H1 (cell line): ENCODE data around the gene GRM8. TPM values are rescaled to one million over a fixed set of nuclear protein-coding genes. Genes with fewer than 3 reads are reported as not detected.

Source experiments
- CTCF ChIA-PET: fragments of 300-600 bp; sonication (Branson Sonifier 250); formaldehyde crosslinking; loops from one replicate; lab custom pipeline; 2021; ENCODE audit not compliant: partially characterized antibody; lab: Charles Lee
- POLR2A ChIA-PET: fragments of 300-600 bp; sonication (Branson Sonifier 250); formaldehyde crosslinking; loops from one replicate; lab custom pipeline; 2021; ENCODE audit warnings: inconsistent platforms; ENCODE audit not compliant: partially characterized antibody; lab: Charles Lee
- DNase-seq, 2 experiments: peaks; one replicate each; pipeline versions ENCODE4 v3.0.0 to v3.0.0-alpha.2; 2010 to 2022; ENCODE audit warnings: low spot score in 2 of 2, low read depth in 1 of 2, mixed read lengths in 1 of 2
- FAIRE-seq: peaks from 2 replicates; lab custom pipeline; 2011; peaks lifted over from hg19 to GRCh38; lab: Jason Lieb, UNC
- H2AFZ ChIP-seq: 2 replicates; pipeline ENCODE4 v1.8.1; 2012; ENCODE audit warnings: low read length, inconsistent platforms
- H2AK5ac ChIP-seq: 2 replicates; pipeline ENCODE4 v1.6.1; 2013; ENCODE audit warnings: low read depth, low read length
- H2BK120ac ChIP-seq: replicated peaks from 2 replicates; pipeline ENCODE3; 2013; ENCODE audit warnings: low read depth, low read length, inconsistent platforms
- H2BK12ac ChIP-seq: 2 replicates; pipeline ENCODE4 v1.6.1; 2013; ENCODE audit warnings: low read depth, low read length
- H2BK15ac ChIP-seq: 2 replicates; pipeline ENCODE4 v1.6.1; 2013; ENCODE audit warnings: low read length
- H2BK20ac ChIP-seq: 2 replicates; pipeline ENCODE4 v1.6.1; 2013; ENCODE audit warnings: low read length
- H2BK5ac ChIP-seq: 2 replicates; pipeline ENCODE4 v1.6.1; 2013; ENCODE audit warnings: low read depth, low read length
- H3K14ac ChIP-seq: 2 replicates; pipeline ENCODE4 v1.6.1; 2013; ENCODE audit warnings: inconsistent platforms; ENCODE audit not compliant: insufficient read length
- H3K18ac ChIP-seq: 2 replicates; pipeline ENCODE4 v1.6.1; 2013; ENCODE audit warnings: low read length; ENCODE audit errors: extremely low read depth
- H3K23ac ChIP-seq: 2 replicates; pipeline ENCODE4 v1.6.1; 2013; ENCODE audit warnings: inconsistent platforms; ENCODE audit not compliant: insufficient read length
- H3K23me2 ChIP-seq: 2 replicates; pipeline ENCODE4 v1.6.1; 2013; ENCODE audit warnings: low read depth, low read length
- H3K27ac ChIP-seq: 2 replicates; pipeline ENCODE4 v1.6.1; 2011; ENCODE audit warnings: low read depth, low read length, inconsistent platforms
- H3K27me3 ChIP-seq, 4 experiments: replicated peaks in 1 of 4; 1 replicate in 1 of 4; 2 replicates in 3 of 4; pipeline versions ENCODE4 v1.6.1 to v1.8.1; 2011 to 2013; ENCODE audit warnings: low read length in 3 of 4, mild to moderate bottlenecking in 3 of 4, inconsistent platforms in 2 of 4, mixed read lengths in 2 of 4, moderate library complexity in 1 of 4; ENCODE audit not compliant: control insufficient read depth in 3 of 4, insufficient read depth in 3 of 4; ENCODE audit errors: extremely low read depth in 1 of 4
- H3K36me3 ChIP-seq, 4 experiments: 2 replicates each; pipeline versions ENCODE4 v1.6.1 to v1.8.1; 2011 to 2013; ENCODE audit warnings: mild to moderate bottlenecking in 4 of 4, low read length in 3 of 4, moderate library complexity in 2 of 4, control low read depth in 1 of 4, inconsistent platforms in 1 of 4; ENCODE audit not compliant: insufficient read depth in 4 of 4, control insufficient read depth in 2 of 4
- H3K4ac ChIP-seq: replicated peaks from 2 replicates; pipeline ENCODE3; 2013; ENCODE audit warnings: low read length, low read depth, mixed read lengths, inconsistent platforms; ENCODE audit not compliant: insufficient read length
- H3K4me1 ChIP-seq, 4 experiments: replicated peaks in 1 of 4; 1 replicate in 1 of 4; 2 replicates in 3 of 4; pipeline versions ENCODE4 v1.6.1 to v1.8.1; 2011 to 2013; ENCODE audit warnings: low read length in 3 of 4, inconsistent platforms in 2 of 4, mixed read lengths in 1 of 4; ENCODE audit not compliant: insufficient read depth in 4 of 4, control insufficient read depth in 3 of 4
- H3K4me2 ChIP-seq, 2 experiments: 2 replicates each; pipeline versions ENCODE4 v1.6.1 to v1.8.1; 2011 to 2013; ENCODE audit warnings: low read depth in 2 of 2, low read length in 2 of 2, control low read depth in 1 of 2, inconsistent platforms in 1 of 2, mild to moderate bottlenecking in 1 of 2; ENCODE audit not compliant: insufficient read depth in 1 of 2
- H3K4me3 ChIP-seq, 4 experiments: fragments of 200-600, 300-600 bp in 1 of 4; sonication (generic), shearing (Covaris generic), sonication (Bioruptor Twin) in 1 of 4; 2 replicates each; pipeline versions ENCODE4 v1.5.1 to v1.8.1; 2011 to 2016; ENCODE audit warnings: low read length in 4 of 4, low read depth in 3 of 4, control low read depth in 2 of 4, inconsistent platforms in 2 of 4, mild to moderate bottlenecking in 2 of 4, mixed read lengths in 1 of 4, moderate library complexity in 1 of 4; ENCODE audit not compliant: insufficient read depth in 2 of 4; ENCODE audit errors: extremely low read depth in 1 of 4
- H3K56ac ChIP-seq: replicated peaks from 2 replicates; pipeline ENCODE3; 2013; ENCODE audit warnings: low read depth, mild to moderate bottlenecking, mixed read lengths, low read length, inconsistent platforms; ENCODE audit not compliant: insufficient read length
- H3K79me1 ChIP-seq: 2 replicates; pipeline ENCODE4 v1.6.1; 2013; ENCODE audit warnings: low read depth, low read length, control low read depth
- H3K79me2 ChIP-seq, 2 experiments: 2 replicates each; pipeline versions ENCODE4 v1.6.1 to v1.8.1; 2012 to 2013; ENCODE audit warnings: low read length in 2 of 2, mild to moderate bottlenecking in 2 of 2, inconsistent platforms in 1 of 2; ENCODE audit not compliant: insufficient read depth in 2 of 2, control insufficient read depth in 1 of 2
- H3K9ac ChIP-seq, 4 experiments: replicated peaks in 1 of 4; 1 replicate in 1 of 4; 2 replicates in 3 of 4; pipeline versions ENCODE4 v1.6.1 to v1.8.1; 2011 to 2013; ENCODE audit warnings: low read depth in 3 of 4, low read length in 3 of 4, control low read depth in 2 of 4, mild to moderate bottlenecking in 2 of 4, moderate library complexity in 2 of 4, inconsistent platforms in 1 of 4; ENCODE audit errors: extremely low read depth in 1 of 4
- H3K9me3 ChIP-seq, 2 experiments: 2 replicates each; pipeline versions ENCODE4 v1.6.1 to v1.8.1; 2012 to 2013; ENCODE audit warnings: mild to moderate bottlenecking in 2 of 2, moderate library complexity in 2 of 2, control low read depth in 1 of 2, inconsistent platforms in 1 of 2, low read depth in 1 of 2, low read length in 1 of 2, mixed read lengths in 1 of 2; ENCODE audit not compliant: insufficient read depth in 2 of 2
- H4K20me1 ChIP-seq, 2 experiments: replicated peaks in 1 of 2; 2 replicates each; pipeline versions ENCODE3 to v1.8.1; 2011 to 2013; ENCODE audit warnings: inconsistent platforms in 2 of 2, low read length in 2 of 2, mild to moderate bottlenecking in 1 of 2; ENCODE audit not compliant: insufficient read depth in 2 of 2, control insufficient read depth in 1 of 2
- H4K5ac ChIP-seq: 2 replicates; pipeline ENCODE4 v1.6.1; 2013; ENCODE audit warnings: low read length, low read depth, mixed read lengths, inconsistent platforms; ENCODE audit not compliant: insufficient read length
- H4K8ac ChIP-seq: 2 replicates; pipeline ENCODE4 v1.8.0; 2013; ENCODE audit warnings: mild to moderate bottlenecking, moderate library complexity, low read length, inconsistent platforms; ENCODE audit not compliant: insufficient read depth; ENCODE audit errors: extremely low read depth
- H4K91ac ChIP-seq: replicated peaks from 2 replicates; pipeline ENCODE3; 2013; ENCODE audit warnings: low read length, mixed read lengths, inconsistent platforms; ENCODE audit not compliant: insufficient read length
- ASH2L ChIP-seq: fragments of 200-600, 300-600 bp; sonication (generic); IDR thresholded peaks from one replicate; pipeline ENCODE4 v1.7.1; 2017; ENCODE audit warnings: low read length
- CEBPB ChIP-seq: IDR thresholded peaks from 2 replicates; pipeline ENCODE4 v1.6.1; 2012; ENCODE audit warnings: low read depth, low read length
- HDAC6 ChIP-seq: IDR thresholded peaks from one replicate; pipeline ENCODE4 v1.7.1; 2012; ENCODE audit warnings: low read depth, mild to moderate bottlenecking, inconsistent platforms, low read length, moderate library complexity
- JUN ChIP-seq: IDR thresholded peaks from 2 replicates; pipeline ENCODE4 v1.6.1; 2011; ENCODE audit warnings: low read depth, mild to moderate bottlenecking, improper control_type of control experiment, low read length
- KDM4A ChIP-seq: IDR thresholded peaks from one replicate; pipeline ENCODE4 v1.7.1; 2012; ENCODE audit warnings: low read depth, mild to moderate bottlenecking, moderate library complexity, low read length, inconsistent platforms; ENCODE audit not compliant: severe bottlenecking
- NANOG ChIP-seq: IDR thresholded peaks from 2 replicates; pipeline ENCODE4 v1.6.1; 2011; ENCODE audit warnings: low read length, low read depth, mild to moderate bottlenecking, inconsistent platforms; ENCODE audit not compliant: insufficient read depth, poor library complexity, severe bottlenecking
- SIN3A ChIP-seq, 2 experiments: IDR thresholded peaks in 1 of 2; conservative IDR thresholded peaks in 1 of 2; 2 replicates each; pipeline ENCODE4 v1.6.1; 2011 to 2012; ENCODE audit warnings: low read length in 2 of 2, improper control_type of control experiment in 1 of 2, low read depth in 1 of 2, mild to moderate bottlenecking in 1 of 2
- SP1 ChIP-seq: IDR thresholded peaks from 2 replicates; pipeline ENCODE4 v1.6.1; 2011; ENCODE audit warnings: low read depth, low read length
- polyA plus RNA-seq, 7 experiments: library from polyadenylated mRNA; depleted of rRNA in 3 of 7; stranded (reverse) in 5 of 7; unstranded in 2 of 7; fragments of >200 nt in 5 of 7; fragments of 200-250 nt in 2 of 7; gene quantifications; 1 replicate in 5 of 7; 2 replicates in 1 of 7; 4 replicates in 1 of 7; pipeline versions ENCODE4 v1.2.1 to v1.2.3, GENCODE V29; 2011 to 2013; ENCODE audit warnings: missing spikeins in 2 of 7, mixed read lengths in 2 of 7
- total RNA-seq: library from RNA; stranded (reverse); fragmentation: NEBNext Ultra II Directional; extraction: Animal tissue kit (Norgen Biotek cat#: 25700); gene quantifications from 2 replicates; pipeline ENCODE4 v1.2.1, GENCODE V29; 2021

Gene GRM8
- total and polyA plus RNA-seq, 2 of the 8 experiments (the other 6 are each of a cell fraction or from before 2014, with no cell fraction given) = 2.6 to 2.8 TPM

DNA sequence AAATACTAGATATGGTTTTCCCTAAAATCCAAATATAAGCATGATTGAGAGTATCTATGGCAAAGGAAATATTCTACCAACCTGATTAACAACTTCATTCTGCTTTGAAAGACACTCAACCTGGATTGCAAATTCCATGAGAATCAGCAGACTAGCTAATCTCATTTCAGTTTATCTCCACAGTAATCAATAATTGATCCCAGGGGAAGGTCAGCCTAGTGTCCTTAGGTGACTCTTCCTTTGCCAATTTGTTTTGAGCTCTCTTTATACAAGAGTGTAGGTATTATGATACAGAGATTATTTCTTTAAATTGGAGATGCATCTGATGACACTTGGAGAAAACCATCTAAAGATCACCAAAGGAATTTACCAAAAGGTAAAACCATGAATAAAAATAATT is 100.3 kb downstream of the GRM8 start:
- no peak overlapping the region for H4K8ac ChIP-seq
- no peak for FAIRE-seq
- H2BK12ac ChIP-seq = no peak overlapping the region
- no peak overlapping the region for H3K9ac ChIP-seq
- H3K14ac ChIP-seq = no peak overlapping the region
- no peak overlapping the region for H3K4me2 ChIP-seq
- no peaks in the 10 kb centered on the region for H3K79me2 ChIP-seq
- no peak overlapping the region for H2BK120ac ChIP-seq
- H3K79me1 ChIP-seq = no peaks in the 10 kb centered on the region
- H3K23me2 ChIP-seq = no peaks in the 10 kb centered on the region
- no peaks in the 10 kb centered on the region for H4K20me1 ChIP-seq
- H4K5ac ChIP-seq = no peak overlapping the region
- H3K36me3 ChIP-seq = no peaks in the 10 kb centered on the region
- no peaks in the 10 kb centered on the region for H3K9me3 ChIP-seq
- no peak overlapping the region for H3K18ac ChIP-seq
- H2AFZ ChIP-seq = no peak overlapping the region
- H3K23ac ChIP-seq = no peak overlapping the region
- ChIA-PET CTCF (interaction anchor here (0.6 to 2.4 kb wide), 7 partner anchors 10 to 858 kb away, joined by 3 to 9 read pairs (median 4); partner anchors contain the start of gene GCC1), POLR2A (no interaction called here)
- H2BK20ac ChIP-seq = no peak overlapping the region
- TF ChIP-seq ASH2L (no peak), JUN (no peak), SP1 (no peak), HDAC6 (no peak), NANOG (no peak), SIN3A (conservative IDR thresholded peaks at IDR 0.05 in 1 of 2, IDR thresholded peaks at IDR 0.05 in 1 of 2; ENCODE audit: low read depth in 1 of 2, low read length in 2 of 2) (no peak), KDM4A (no peak), CEBPB (no peak)
- TF ChIP-seq, all 59 proteins: peak for 0
- H3K56ac ChIP-seq = no peak overlapping the region
- no peak for DNase-seq
- H3K27ac ChIP-seq = no peak overlapping the region
- no peak overlapping the region for H4K91ac ChIP-seq
- H2BK15ac ChIP-seq = no peak overlapping the region
- H2BK5ac ChIP-seq = no peak overlapping the region
- H2AK5ac ChIP-seq = no peak overlapping the region
- no peak overlapping the region for H3K4me3 ChIP-seq
- no peak overlapping the region for H3K4ac ChIP-seq
- H3K4me1 ChIP-seq = no peaks in the 10 kb centered on the region
- peaks cover 0 to 1% (median 0%) of the 10 kb centered on the region in 4 experiments; a peak in 1 of 7 replicates for H3K27me3 ChIP-seq
